ENCODE results near the gene INPP4A.

INPP4A gene

GRCh38 chr2:98468621-98469236 is 24.1 kb downstream of the INPP4A start:
- POLR2A ChIA-PET = no interaction called here
- CTCF ChIA-PET = interaction anchor here (0.6 kb wide), 1 partner anchor 104 kb away, joined by 3 read pairs; no protein-coding TSS in a partner anchor
- no peak for DNase-seq (ENCODE audit: low read depth, low spot score)
- TF ChIP-seq CTCF (IDR thresholded peaks at IDR 0.05; ENCODE audit: insufficient read depth, low read length, missing control alignments) = no peak
- no peak overlapping the region for H3K4me3 ChIP-seq (ENCODE audit: low read depth, low read length)

DNA sequence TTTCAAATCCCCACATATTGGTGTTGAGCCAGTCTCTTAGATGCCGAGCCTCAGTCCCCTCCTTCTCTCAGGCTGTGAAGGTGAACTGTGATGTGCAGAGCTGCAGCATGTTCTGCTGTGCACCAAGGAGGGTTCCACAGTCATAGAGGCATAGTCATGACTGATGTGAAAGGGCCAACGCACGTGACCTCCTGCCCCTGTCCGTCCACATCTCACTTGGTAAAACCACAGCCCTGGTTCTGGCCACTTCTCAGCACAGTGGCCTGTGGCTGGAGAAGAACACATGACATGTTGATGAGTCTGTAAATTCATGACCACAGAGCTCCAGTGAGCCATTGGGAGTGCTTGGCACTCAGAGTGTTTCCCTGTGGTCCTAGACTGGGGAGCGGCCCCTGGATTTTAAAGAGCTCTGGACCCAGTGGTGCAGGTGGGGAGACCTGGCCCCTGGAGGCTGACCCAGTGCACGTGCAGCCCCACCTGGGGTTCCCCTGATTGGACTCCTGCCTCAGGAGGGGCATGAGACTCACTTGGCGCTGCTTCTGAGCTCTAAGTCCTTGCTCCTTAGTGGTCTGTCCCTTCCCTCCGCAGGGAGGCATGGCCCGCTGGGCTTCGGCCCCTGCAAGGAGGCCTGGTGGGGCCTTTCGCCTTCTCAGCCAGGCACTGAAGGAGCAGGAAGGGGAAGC is 25.3 kb downstream of the INPP4A start:
- no peak overlapping the region for H3K4me3 ChIP-seq (ENCODE audit: low read depth, low read length)
- ChIA-PET CTCF (interaction anchor here (0.7 kb wide), 1 partner anchor 15 kb away, joined by 3 read pairs; no protein-coding TSS in a partner anchor), POLR2A (no interaction called here)
- no peak for DNase-seq (ENCODE audit: low read depth, low spot score)
- TF ChIP-seq CTCF (IDR thresholded peaks at IDR 0.05; ENCODE audit: insufficient read depth, low read length, missing control alignments) = no peak

- TF ChIP-seq CTCF (IDR thresholded peaks at IDR 0.05; ENCODE audit: insufficient read depth, low read length, missing control alignments) = no peak
- no peak overlapping the region for H3K4me3 ChIP-seq (ENCODE audit: low read depth, low read length)
- DNase-seq (ENCODE audit: low read depth, low spot score) = no peak
- ChIA-PET POLR2A (no interaction called here), CTCF (interaction anchor here (1.8 kb wide), 1 partner anchor 18 kb away, joined by 7 read pairs; no protein-coding TSS in a partner anchor)
Observed at GRCh38 chr2:98470851-98471255, 26.2 kb downstream of the INPP4A start.

DNA sequence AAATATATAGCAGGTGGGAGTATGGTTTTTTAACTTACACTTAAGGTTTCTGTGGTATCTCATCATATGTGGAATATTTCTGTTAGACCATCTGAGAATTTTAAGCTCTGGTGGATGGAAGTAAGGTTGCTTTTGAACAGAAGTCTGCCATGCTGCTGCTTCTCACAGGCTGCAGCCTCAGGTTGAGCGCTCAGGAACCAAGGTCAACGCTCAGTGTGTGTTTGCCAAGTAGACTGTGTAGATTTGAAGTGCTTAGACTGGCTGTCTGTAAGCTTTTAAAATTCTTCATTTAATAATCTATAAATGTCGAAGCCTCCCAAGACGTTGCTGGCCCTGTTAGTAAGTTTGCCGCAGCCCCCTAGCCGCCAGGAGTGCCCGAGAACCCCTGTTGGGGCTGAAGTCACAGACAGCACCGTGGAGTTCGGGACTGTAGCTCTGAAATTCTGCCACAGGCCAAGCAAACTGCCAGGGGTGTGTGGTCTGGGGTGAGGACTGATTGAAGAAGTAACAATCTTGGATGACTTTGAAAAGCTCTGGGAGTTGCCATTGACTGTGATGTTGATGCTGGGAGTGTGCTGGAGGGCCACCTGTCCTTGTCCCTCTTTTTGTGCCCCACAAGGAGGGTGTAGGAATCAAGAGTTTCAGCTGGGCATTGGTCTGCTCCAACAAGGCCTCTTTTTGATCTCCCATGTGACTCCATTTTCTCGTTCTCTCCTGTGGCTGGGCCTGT is 26.9 kb downstream of the INPP4A start:
- H3K4me3 ChIP-seq (ENCODE audit: low read depth, low read length) = no peak overlapping the region
- ChIA-PET CTCF (interaction anchor here (1.8 kb wide), 1 partner anchor 17 kb away, joined by 7 read pairs; no protein-coding TSS in a partner anchor), POLR2A (no interaction called here)
- no peak for TF ChIP-seq CTCF (IDR thresholded peaks at IDR 0.05; ENCODE audit: insufficient read depth, low read length, missing control alignments)
- DNase-seq (ENCODE audit: low read depth, low spot score) = no peak

- POLR2A ChIA-PET = no interaction called here
- CTCF ChIA-PET = interaction anchor here (1.8 kb wide), 1 partner anchor 16 kb away, joined by 7 read pairs; no protein-coding TSS in a partner anchor
- DNase-seq (ENCODE audit: low read depth, low spot score) = no peak
- no peak overlapping the region for H3K4me3 ChIP-seq (ENCODE audit: low read depth, low read length)
- TF ChIP-seq CTCF (IDR thresholded peaks at IDR 0.05; ENCODE audit: insufficient read depth, low read length, missing control alignments) = no peak
Observed at GRCh38 chr2:98472132-98472650, 27.5 kb downstream of the INPP4A start.
